Smooth muscle cell (in vitro differentiated cells): Measurements from ENCODE around the gene ARHGEF10L. TPM values are rescaled to one million over a fixed set of nuclear protein-coding genes. Genes with fewer than 3 reads are reported as not detected.

ENCODE experiments used
- DNase-seq: peaks from one replicate; lab custom pipeline; 2025; ENCODE audit not compliant: unreplicated experiment; lab: John Stamatoyannopoulos, UW
- H2AFZ ChIP-seq: fragments of 200-600 bp; sonication (generic); 2 replicates; pipeline ENCODE4 v1.6.0; 2016; ENCODE audit warnings: antibody characterized with exemption, low read depth, mild to moderate bottlenecking
- H3F3A ChIP-seq: fragments of 200-600 bp; sonication (generic); 2 replicates; pipeline ENCODE4 v1.6.0; 2017; ENCODE audit warnings: antibody characterized with exemption, low read depth
- H3K27ac ChIP-seq: fragments of 200-600 bp; sonication (generic); 2 replicates; pipeline ENCODE4 v1.5.1; 2016; ENCODE audit warnings: low read depth, mild to moderate bottlenecking
- H3K27me3 ChIP-seq: fragments of 200-600 bp; sonication (generic); 2 replicates; pipeline ENCODE4 v1.6.1; 2016; ENCODE audit warnings: low read depth, mild to moderate bottlenecking
- H3K36me3 ChIP-seq: fragments of 200-600 bp; sonication (generic); 2 replicates; pipeline ENCODE4 v1.5.1; 2016; ENCODE audit warnings: low read depth
- H3K4me1 ChIP-seq: fragments of 200-600 bp; sonication (generic); 2 replicates; pipeline ENCODE4 v1.5.1; 2016; ENCODE audit warnings: low read depth
- H3K4me2 ChIP-seq: fragments of 200-600 bp; sonication (generic); 2 replicates; pipeline ENCODE4 v1.6.0; 2016; ENCODE audit warnings: mild to moderate bottlenecking
- H3K4me3 ChIP-seq: fragments of 200-600 bp; sonication (generic); 2 replicates; pipeline ENCODE4 v1.5.1; 2016; ENCODE audit warnings: mild to moderate bottlenecking
- H3K79me2 ChIP-seq: fragments of 200-600 bp; sonication (generic); 2 replicates; pipeline ENCODE4 v1.6.0; 2016; ENCODE audit warnings: low read depth, mild to moderate bottlenecking
- H3K9ac ChIP-seq: fragments of 200-600 bp; sonication (generic); 2 replicates; pipeline ENCODE4 v1.6.0; 2016; ENCODE audit warnings: low read depth
- H3K9me3 ChIP-seq: fragments of 200-600 bp; sonication (generic); replicated peaks from 2 replicates; pipeline ENCODE4 v1.5.1; 2016; ENCODE audit warnings: low read depth
- H4K20me1 ChIP-seq: fragments of 200-600 bp; sonication (generic); 2 replicates; pipeline ENCODE4 v1.6.0; 2016; ENCODE audit warnings: low read depth
- CTCF ChIP-seq: fragments of 200-600 bp; sonication (generic); IDR thresholded peaks from 2 replicates; pipeline ENCODE4 v1.5.1; 2017; ENCODE audit warnings: borderline replicate concordance, mild to moderate bottlenecking, antibody characterized with exemption; ENCODE audit not compliant: insufficient read depth, poor library complexity, severe bottlenecking
- WGBS: methylation state at CpG from one replicate; pipeline ENCODE4 v1.1.7; 2016; ENCODE audit warnings: low lambda C conversion rate; 5-methylcytosine and 5-hydroxymethylcytosine counted together
- polyA plus RNA-seq: library from polyadenylated mRNA; unstranded; fragments of >200 nt; fragmentation: Nextera tagmentation; extraction: Ambion mirVana; gene quantifications from 2 replicates; pipeline ENCODE4 v1.2.1, GENCODE V29; 2016
- total RNA-seq: library from RNA; depleted of rRNA; stranded (reverse); fragments of >200 nt; gene quantifications from 2 replicates; pipeline ENCODE4 v1.2.3, GENCODE V29; 2014

Gene ARHGEF10L
- total and polyA plus RNA-seq, 2 experiments from 2014 or later: 6.6 to 13.7 TPM

- Histone ChIP-seq H3K4me1 (no peaks in the 10 kb centered on the region), H3K4me3 (no peak overlapping the region), H3K4me2 (no peak overlapping the region), H3K9me3 (no peaks in the 10 kb centered on the region), H2AFZ (no peak overlapping the region), H3K36me3 (no peaks in the 10 kb centered on the region), H3K27ac (no peak overlapping the region), H3F3A (no peaks in the 10 kb centered on the region), H3K79me2 (no peaks in the 10 kb centered on the region), H4K20me1 (no peaks in the 10 kb centered on the region), H3K9ac (no peak overlapping the region), H3K27me3 (peaks cover 5% of the 10 kb centered on the region)
- no peak for DNase-seq
- no peak for TF ChIP-seq CTCF
- 90% methylated on average over 4 of the region's 4 CpGs for WGBS
Measured at GRCh38 chr1:17710889-17711576, 171.5 kb downstream of the ARHGEF10L start.

GRCh38 chr1:17711577-17711910 lies 172.0 kb downstream of the ARHGEF10L start:
- H3K27me3 ChIP-seq: peaks cover 4% of the 10 kb centered on the region
- H3F3A ChIP-seq: no peaks in the 10 kb centered on the region
- no peak overlapping the region for H3K4me3 ChIP-seq
- H3K36me3 ChIP-seq: no peaks in the 10 kb centered on the region
- H3K4me2 ChIP-seq: no peak overlapping the region
- no peak overlapping the region for H3K27ac ChIP-seq
- no peak overlapping the region for H2AFZ ChIP-seq
- no peaks in the 10 kb centered on the region for H3K4me1 ChIP-seq
- no peak for TF ChIP-seq CTCF
- no peak for DNase-seq
- no peak overlapping the region for H3K9ac ChIP-seq
- H3K9me3 ChIP-seq: no peaks in the 10 kb centered on the region
- no peaks in the 10 kb centered on the region for H4K20me1 ChIP-seq
- no peaks in the 10 kb centered on the region for H3K79me2 ChIP-seq

- WGBS: 87% methylated on average over 5 of the region's 5 CpGs
- Histone ChIP-seq H3K9ac (no peak overlapping the region), H3K36me3 (no peaks in the 10 kb centered on the region), H3K4me3 (no peak overlapping the region), H3K79me2 (no peaks in the 10 kb centered on the region), H3K27me3 (peaks cover under 1% of the 10 kb centered on the region), H2AFZ (no peak overlapping the region), H3K9me3 (no peaks in the 10 kb centered on the region), H3F3A (no peaks in the 10 kb centered on the region), H4K20me1 (no peaks in the 10 kb centered on the region), H3K4me2 (no peak overlapping the region), H3K4me1 (no peaks in the 10 kb centered on the region), H3K27ac (no peak overlapping the region)
- DNase-seq: no peak
- TF ChIP-seq CTCF: no peak
Measured at GRCh38 chr1:17711941-17712340, 172.4 kb downstream of the ARHGEF10L start.

- DNase-seq: no peak
- WGBS: 83% methylated on average over 5 of the region's 5 CpGs
- no peak for TF ChIP-seq CTCF
Measured at GRCh38 chr1:17713993-17714392, 174.5 kb downstream of the ARHGEF10L start.

More at GRCh38 chr1:17713993-17714392, 174.5 kb downstream of the ARHGEF10L start:
- Histone ChIP-seq H3K4me2 (no peak overlapping the region), H3F3A (no peaks in the 10 kb centered on the region), H3K9me3 (no peaks in the 10 kb centered on the region), H3K9ac (no peak overlapping the region), H3K4me1 (no peaks in the 10 kb centered on the region), H3K27me3 (no peaks in the 10 kb centered on the region), H3K36me3 (no peaks in the 10 kb centered on the region), H3K79me2 (no peaks in the 10 kb centered on the region), H4K20me1 (no peaks in the 10 kb centered on the region), H3K4me3 (no peak overlapping the region), H3K27ac (no peak overlapping the region), H2AFZ (no peak overlapping the region)
